SK-N-SH (cell line): ENCODE results near the gene SORBS2. TPM values are rescaled to one million over a fixed set of nuclear protein-coding genes. Genes with fewer than 3 reads are reported as not detected.

Experiments used
- CTCF ChIA-PET: fragments of 300-600, 350-600 bp; formaldehyde crosslinking; extraction: SDS; loops from one replicate; lab custom pipeline; 2021; lab: Yijun Ruan, JAX
- POLR2A ChIA-PET: fragments of 350-600 bp; sonication (Branson Sonifier 250); formaldehyde crosslinking; extraction: SDS; loops from one replicate; lab custom pipeline; 2020; ENCODE audit warnings: antibody characterized with exemption, inconsistent platforms; lab: Yijun Ruan, JAX
- DNase-seq: peaks from one replicate; pipeline ENCODE4 v3.0.0; 2012
- H2AFZ ChIP-seq: fragments of 200-600 bp; sonication (generic); 2 replicates; pipeline ENCODE4 v1.8.1; 2016; ENCODE audit warnings: antibody characterized with exemption, mild to moderate bottlenecking, low read depth
- H3F3A ChIP-seq: fragments of 200-600 bp; sonication (generic); replicated peaks from 2 replicates; pipeline ENCODE3; 2016; ENCODE audit warnings: antibody characterized with exemption, mild to moderate bottlenecking; ENCODE audit not compliant: insufficient read depth
- H3K27ac ChIP-seq, 2 experiments: fragments of 200-500 bp in 1 of 2; fragments of 200-600 bp in 1 of 2; sonication (Bioruptor generic) in 1 of 2; sonication (generic), shearing (Covaris generic) in 1 of 2; 2 replicates each; pipeline versions ENCODE4 v1.5.1 to v1.6.1; 2014 to 2016; ENCODE audit warnings: low read depth in 2 of 2, inconsistent platforms in 1 of 2, low read length in 1 of 2, mild to moderate bottlenecking in 1 of 2, mixed read lengths in 1 of 2
- H3K27me3 ChIP-seq: fragments of 200-600 bp; sonication (generic), shearing (Covaris generic); 2 replicates; pipeline ENCODE4 v1.6.1; 2016; ENCODE audit warnings: mixed run types; ENCODE audit not compliant: insufficient read depth
- H3K36me3 ChIP-seq, 2 experiments: fragments of 200-500 bp in 1 of 2; fragments of 200-600 bp in 1 of 2; sonication (Bioruptor generic) in 1 of 2; sonication (generic) in 1 of 2; replicated peaks in 1 of 2; 2 replicates each; pipeline versions ENCODE3 to v1.5.1; 2014 to 2016; ENCODE audit warnings: low read length in 1 of 2, mild to moderate bottlenecking in 1 of 2; ENCODE audit not compliant: insufficient read depth in 2 of 2, control insufficient read depth in 1 of 2
- H3K4me1 ChIP-seq, 2 experiments: fragments of 200-500 bp in 1 of 2; fragments of 200-600 bp in 1 of 2; sonication (Bioruptor generic) in 1 of 2; sonication (generic), shearing (Covaris generic) in 1 of 2; 2 replicates each; pipeline versions ENCODE4 v1.5.1 to v1.6.1; 2014 to 2016; ENCODE audit warnings: low read depth in 1 of 2, low read length in 1 of 2, mixed run types in 1 of 2; ENCODE audit not compliant: insufficient read depth in 2 of 2, control insufficient read depth in 1 of 2
- H3K4me2 ChIP-seq: fragments of 200-600 bp; sonication (generic), shearing (Covaris generic); 2 replicates; pipeline ENCODE4 v1.6.1; 2017; ENCODE audit warnings: mixed run types
- H3K4me3 ChIP-seq, 2 experiments: fragments of 200-500 bp in 1 of 2; fragments of 200-600 bp in 1 of 2; sonication (Bioruptor generic) in 1 of 2; sonication (generic), shearing (Covaris generic) in 1 of 2; 2 replicates each; pipeline versions ENCODE4 v1.5.1 to v1.8.1; 2014 to 2016; ENCODE audit warnings: low read depth in 2 of 2, inconsistent platforms in 1 of 2, low read length in 1 of 2, mild to moderate bottlenecking in 1 of 2, mixed read lengths in 1 of 2, moderate library complexity in 1 of 2
- H3K79me2 ChIP-seq: fragments of 200-600 bp; sonication (generic); 2 replicates; pipeline ENCODE4 v1.8.1; 2017; ENCODE audit warnings: mild to moderate bottlenecking; ENCODE audit not compliant: insufficient read depth
- H3K9ac ChIP-seq: fragments of 200-600 bp; sonication (generic); 2 replicates; pipeline ENCODE4 v1.6.1; 2017; ENCODE audit warnings: mixed run types
- H3K9me2 ChIP-seq: fragments of 200-600 bp; sonication (generic); 2 replicates; pipeline ENCODE4 v1.6.1; 2017; ENCODE audit warnings: mixed run types
- H3K9me3 ChIP-seq: fragments of 200-600 bp; sonication (generic); 2 replicates; pipeline ENCODE4 v1.6.1; 2017; ENCODE audit warnings: mixed run types, mild to moderate bottlenecking, moderate library complexity
- H4K20me1 ChIP-seq: fragments of 200-600 bp; sonication (generic); 2 replicates; pipeline ENCODE4 v1.6.1; 2017; ENCODE audit warnings: mild to moderate bottlenecking, mixed run types; ENCODE audit not compliant: insufficient read depth
- ELF1 ChIP-seq: IDR thresholded peaks from 2 replicates; pipeline ENCODE4 v1.4.0; 2012
- FOSL2 ChIP-seq: IDR thresholded peaks from 2 replicates; pipeline ENCODE4 v1.4.0; 2012; ENCODE audit warnings: low read depth, mild to moderate bottlenecking, moderate library complexity, borderline replicate concordance
- FOXJ3 ChIP-seq: sonication (generic); formaldehyde crosslinking; IDR thresholded peaks from 2 replicates; pipeline ENCODE4 v1.5.1; 2020; ENCODE audit warnings: mild to moderate bottlenecking, missing genetic modification reagents
- FOXM1 ChIP-seq: IDR thresholded peaks from 2 replicates; pipeline ENCODE4 v1.4.0; 2012; ENCODE audit warnings: low read depth, mild to moderate bottlenecking
- JUND ChIP-seq: IDR thresholded peaks from 2 replicates; pipeline ENCODE4 v1.4.0; 2012
- MEF2A ChIP-seq: IDR thresholded peaks from 2 replicates; pipeline ENCODE4 v1.4.0; 2012; ENCODE audit warnings: low read depth, borderline replicate concordance
- MXI1 ChIP-seq: IDR thresholded peaks from 2 replicates; pipeline ENCODE4 v1.6.1; 2012; ENCODE audit warnings: mild to moderate bottlenecking, low read depth, low read length, improper control_type of control experiment
- NFIC ChIP-seq: IDR thresholded peaks from 2 replicates; pipeline ENCODE4 v1.4.0; 2012; ENCODE audit warnings: borderline replicate concordance
- POLR2AphosphoS5 ChIP-seq: IDR thresholded peaks from 2 replicates; pipeline ENCODE4 v1.6.1; 2012; ENCODE audit warnings: low read depth, low read length
- SMC3 ChIP-seq: IDR thresholded peaks from 2 replicates; pipeline ENCODE4 v1.6.1; 2012; ENCODE audit warnings: low read depth, low read length, improper control_type of control experiment
- TAF1 ChIP-seq: IDR thresholded peaks from 2 replicates; pipeline ENCODE4 v1.6.1; 2012; ENCODE audit warnings: low read depth, mild to moderate bottlenecking, low read length, moderate library complexity, borderline replicate concordance
- WGBS: methylation state at CpG from one replicate; pipeline ENCODE4 v1.1.6; 2017; ENCODE audit warnings: low lambda C conversion rate; 5-methylcytosine and 5-hydroxymethylcytosine counted together
- polyA plus RNA-seq, 3 experiments: library from polyadenylated mRNA; depleted of rRNA; stranded (reverse); fragments of >200 nt; gene quantifications; 2 replicates each; pipeline ENCODE4 v1.2.3, GENCODE V29; 2012
- TF ChIP-seq, protein P1 (sequence below): fragments of 200-600 bp; sonication (generic); IDR thresholded peaks from 2 replicates; pipeline ENCODE4 v1.6.1; 2017; ENCODE audit warnings: antibody characterized with exemption, mild to moderate bottlenecking, moderate library complexity
- TF ChIP-seq, protein P2 (sequence below): IDR thresholded peaks from 2 replicates; pipeline ENCODE4; 2012
- TF ChIP-seq, protein P3 (sequence below): IDR thresholded peaks from 2 replicates; pipeline ENCODE4 v1.4.0; 2012; ENCODE audit warnings: low read depth

Gene SORBS2
- polyA plus RNA-seq, 1 of the 3 experiments (the other 2 are of a cell fraction): 2.5 TPM

DNA sequence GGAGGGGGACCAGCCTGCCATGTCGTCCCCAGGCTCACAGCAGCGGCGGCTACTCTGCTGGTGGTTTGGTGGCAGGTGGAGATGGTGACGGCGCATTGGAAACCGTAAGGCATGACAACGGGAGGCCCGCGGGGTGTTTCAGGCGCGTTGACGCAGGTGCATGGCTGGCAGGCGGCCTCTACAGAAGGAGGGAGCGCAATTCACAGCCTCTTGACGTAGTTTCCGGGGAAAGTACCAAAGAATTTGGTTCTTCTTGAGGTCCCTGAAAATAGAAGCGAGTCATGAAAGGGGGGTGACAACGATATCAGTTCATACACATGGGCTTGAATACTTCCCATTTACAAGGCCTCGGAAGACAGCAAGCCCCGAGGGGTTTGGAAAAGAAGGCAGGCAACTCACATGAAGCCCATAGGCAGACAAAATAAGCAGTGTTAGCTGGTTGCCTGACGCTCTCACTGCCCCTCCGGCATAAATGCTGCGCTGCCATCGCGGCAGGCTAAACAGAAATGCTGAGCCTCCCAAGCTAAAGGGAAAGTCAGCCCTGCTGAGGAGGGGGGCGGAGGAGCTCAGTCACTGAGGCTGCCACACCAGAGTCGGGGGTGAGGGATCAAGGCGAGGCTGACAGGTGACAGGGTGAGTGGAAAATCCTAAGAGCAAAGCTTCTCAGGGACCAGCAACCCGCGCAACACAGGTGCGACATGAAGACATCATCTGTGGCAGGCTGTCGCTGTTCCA is 224.4 kb downstream of the SORBS2 start:
- POLR2A ChIA-PET: no interaction called here
- Histone ChIP-seq H3K9ac (no peak overlapping the region), H3K9me3 (peaks cover 6% of the 10 kb centered on the region; the same call in 1 of the 2 replicates), H3K4me2 (no peak overlapping the region), H3K36me3 (no peaks in the 10 kb centered on the region), H4K20me1 (no peaks in the 10 kb centered on the region), H2AFZ (no peak overlapping the region), H3K79me2 (no peaks in the 10 kb centered on the region), H3K9me2 (no peaks in the 10 kb centered on the region), H3K27me3 (no peaks in the 10 kb centered on the region), H3K27ac (no peak overlapping the region), H3K4me3 (no peak overlapping the region), H3K4me1 (no peaks in the 10 kb centered on the region), H3F3A (no peaks in the 10 kb centered on the region)
- no peak for DNase-seq
- 86% methylated on average over 27 of the region's 32 CpGs for WGBS
- TF ChIP-seq FOSL2: no peak
- CTCF ChIA-PET: interaction anchor here (2.6 kb wide), 1 partner anchor 10 kb away, joined by 14 read pairs; no protein-coding TSS in a partner anchor

DNA sequence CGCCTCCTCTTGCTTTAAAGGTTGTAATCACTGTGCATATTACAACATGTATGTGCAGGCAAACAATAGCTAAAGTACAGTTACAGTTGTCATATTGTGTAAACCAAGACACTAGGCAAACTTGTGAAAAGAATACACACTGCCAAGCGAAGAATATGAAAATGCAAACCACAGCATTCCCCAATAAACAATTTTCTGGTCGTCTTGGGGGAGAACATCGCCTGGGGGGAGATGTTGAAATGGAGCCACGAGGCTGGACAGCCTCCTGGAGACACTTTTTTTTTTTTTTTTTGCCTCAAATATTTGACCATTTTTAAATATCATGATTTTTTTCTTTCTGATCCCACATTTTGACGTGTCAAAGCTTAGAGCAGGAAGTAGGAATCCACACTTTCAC is 225.0 kb downstream of the SORBS2 start:
- no peak overlapping the region for H3K27ac ChIP-seq
- POLR2A ChIA-PET: no interaction called here
- no peak overlapping the region for H3K9ac ChIP-seq
- H4K20me1 ChIP-seq: no peaks in the 10 kb centered on the region
- 45% methylated on average over 6 of the region's 6 CpGs for WGBS
- no peaks in the 10 kb centered on the region for H3K4me1 ChIP-seq
- H3K27me3 ChIP-seq: no peaks in the 10 kb centered on the region
- H3K36me3 ChIP-seq: no peaks in the 10 kb centered on the region
- no peaks in the 10 kb centered on the region for H3K79me2 ChIP-seq
- H3K9me2 ChIP-seq: no peaks in the 10 kb centered on the region
- H3K9me3 ChIP-seq: peaks cover 6% of the 10 kb centered on the region; the same call in 1 of the 2 replicates
- no peak for TF ChIP-seq FOXM1
- TF ChIP-seq, protein P1, sequence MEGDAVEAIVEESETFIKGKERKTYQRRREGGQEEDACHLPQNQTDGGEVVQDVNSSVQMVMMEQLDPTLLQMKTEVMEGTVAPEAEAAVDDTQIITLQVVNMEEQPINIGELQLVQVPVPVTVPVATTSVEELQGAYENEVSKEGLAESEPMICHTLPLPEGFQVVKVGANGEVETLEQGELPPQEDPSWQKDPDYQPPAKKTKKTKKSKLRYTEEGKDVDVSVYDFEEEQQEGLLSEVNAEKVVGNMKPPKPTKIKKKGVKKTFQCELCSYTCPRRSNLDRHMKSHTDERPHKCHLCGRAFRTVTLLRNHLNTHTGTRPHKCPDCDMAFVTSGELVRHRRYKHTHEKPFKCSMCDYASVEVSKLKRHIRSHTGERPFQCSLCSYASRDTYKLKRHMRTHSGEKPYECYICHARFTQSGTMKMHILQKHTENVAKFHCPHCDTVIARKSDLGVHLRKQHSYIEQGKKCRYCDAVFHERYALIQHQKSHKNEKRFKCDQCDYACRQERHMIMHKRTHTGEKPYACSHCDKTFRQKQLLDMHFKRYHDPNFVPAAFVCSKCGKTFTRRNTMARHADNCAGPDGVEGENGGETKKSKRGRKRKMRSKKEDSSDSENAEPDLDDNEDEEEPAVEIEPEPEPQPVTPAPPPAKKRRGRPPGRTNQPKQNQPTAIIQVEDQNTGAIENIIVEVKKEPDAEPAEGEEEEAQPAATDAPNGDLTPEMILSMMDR: no peak
- TF ChIP-seq FOSL2: no peak
- TF ChIP-seq, protein P2, sequence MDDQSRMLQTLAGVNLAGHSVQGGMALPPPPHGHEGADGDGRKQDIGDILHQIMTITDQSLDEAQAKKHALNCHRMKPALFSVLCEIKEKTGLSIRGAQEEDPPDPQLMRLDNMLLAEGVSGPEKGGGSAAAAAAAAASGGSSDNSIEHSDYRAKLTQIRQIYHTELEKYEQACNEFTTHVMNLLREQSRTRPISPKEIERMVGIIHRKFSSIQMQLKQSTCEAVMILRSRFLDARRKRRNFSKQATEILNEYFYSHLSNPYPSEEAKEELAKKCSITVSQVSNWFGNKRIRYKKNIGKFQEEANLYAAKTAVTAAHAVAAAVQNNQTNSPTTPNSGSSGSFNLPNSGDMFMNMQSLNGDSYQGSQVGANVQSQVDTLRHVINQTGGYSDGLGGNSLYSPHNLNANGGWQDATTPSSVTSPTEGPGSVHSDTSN: no peak
- TF ChIP-seq MEF2A: no peak
- TF ChIP-seq POLR2AphosphoS5: no peak
- TF ChIP-seq, protein P3, sequence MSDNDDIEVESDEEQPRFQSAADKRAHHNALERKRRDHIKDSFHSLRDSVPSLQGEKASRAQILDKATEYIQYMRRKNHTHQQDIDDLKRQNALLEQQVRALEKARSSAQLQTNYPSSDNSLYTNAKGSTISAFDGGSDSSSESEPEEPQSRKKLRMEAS: no peak
- no peak for TF ChIP-seq NFIC
- no peak for TF ChIP-seq ELF1
- no peak for TF ChIP-seq JUND
- TF ChIP-seq TAF1: no peak
- no peak for TF ChIP-seq FOXJ3
- TF ChIP-seq MXI1: no peak
- TF ChIP-seq SMC3: no peak
- DNase-seq: no peak
- H3K4me3 ChIP-seq: no peak overlapping the region
- no peak overlapping the region for H2AFZ ChIP-seq
- no peak overlapping the region for H3K4me2 ChIP-seq
- CTCF ChIA-PET: interaction anchor here (2.6 kb wide), 1 partner anchor 11 kb away, joined by 14 read pairs; no protein-coding TSS in a partner anchor
- H3F3A ChIP-seq: no peaks in the 10 kb centered on the region
